Common myeloid progenitor, CD34-positive (primary cell): ENCODE results near the gene KLK14.

ENCODE experiments used
- CTCF ChIA-PET: fragments of 350-600 bp; sonication (Branson Sonifier 250); formaldehyde crosslinking; loops from one replicate; lab custom pipeline; 2021; ENCODE audit warnings: antibody characterized with exemption; lab: Charles Lee
- POLR2A ChIA-PET: fragments of 350-600 bp; sonication (Branson Sonifier 250); formaldehyde crosslinking; loops from one replicate; lab custom pipeline; 2021; ENCODE audit warnings: antibody characterized with exemption; lab: Charles Lee
- DNase-seq, 3 donors: peaks; one replicate each; pipeline versions ENCODE4 v3.0.0 to v3.0.0-alpha.2; 2013
- H3K27ac ChIP-seq, 2 experiments: 1 replicate in 1 of 2; 2 replicates in 1 of 2; pipeline ENCODE4 v1.7.0; 2013; ENCODE audit warnings: inconsistent platforms in 2 of 2, low read length in 2 of 2, mild to moderate bottlenecking in 2 of 2, low read depth in 1 of 2, moderate library complexity in 1 of 2; ENCODE audit not compliant: severe bottlenecking in 2 of 2, insufficient read depth in 1 of 2, poor library complexity in 1 of 2
- H3K27me3 ChIP-seq, 5 experiments: replicated peaks in 2 of 5; 1 replicate in 3 of 5; 2 replicates in 2 of 5; pipeline versions ENCODE4 v1.6.1 to v1.7.0; 2013; ENCODE audit warnings: low read length in 4 of 5, mild to moderate bottlenecking in 2 of 5, moderate library complexity in 2 of 5, inconsistent platforms in 1 of 5; ENCODE audit not compliant: insufficient read depth in 5 of 5, control insufficient read depth in 4 of 5
- H3K36me3 ChIP-seq, 4 experiments: 1 replicate in 2 of 4; 2 replicates in 2 of 4; pipeline versions ENCODE4 v1.6.1 to v1.7.0; 2013; ENCODE audit warnings: low read length in 3 of 4, control low read depth in 1 of 4, mild to moderate bottlenecking in 1 of 4; ENCODE audit not compliant: control insufficient read depth in 4 of 4, insufficient read depth in 4 of 4
- H3K4me1 ChIP-seq, 4 experiments: 1 replicate in 3 of 4; 2 replicates in 1 of 4; pipeline versions ENCODE4 v1.6.1 to v1.7.1; 2013; ENCODE audit warnings: low read length in 3 of 4, mild to moderate bottlenecking in 3 of 4, control low read depth in 1 of 4, inconsistent platforms in 1 of 4, moderate library complexity in 1 of 4; ENCODE audit not compliant: control insufficient read depth in 4 of 4, insufficient read depth in 4 of 4; ENCODE audit errors: control extremely low read depth in 1 of 4
- H3K4me3 ChIP-seq, 7 experiments: 1 replicate in 4 of 7; 2 replicates in 3 of 7; pipeline versions ENCODE4 v1.5.1 to v1.7.0; 2013; ENCODE audit warnings: mild to moderate bottlenecking in 7 of 7, low read length in 6 of 7, moderate library complexity in 6 of 7, inconsistent platforms in 2 of 7, low read depth in 2 of 7, control low read depth in 1 of 7; ENCODE audit not compliant: insufficient read depth in 4 of 7, control insufficient read depth in 1 of 7; ENCODE audit errors: extremely low read depth in 1 of 7
- H3K9me3 ChIP-seq, 5 experiments: 1 replicate in 4 of 5; 2 replicates in 1 of 5; pipeline versions ENCODE4 v1.6.1 to v1.7.1; 2013; ENCODE audit warnings: low read length in 4 of 5, mild to moderate bottlenecking in 2 of 5, inconsistent platforms in 1 of 5, low read depth in 1 of 5, moderate library complexity in 1 of 5; ENCODE audit not compliant: control insufficient read depth in 4 of 5, insufficient read depth in 2 of 5; ENCODE audit errors: control extremely low read depth in 1 of 5
- WGBS: methylation state at CpG from one replicate; pipeline ENCODE4 v1.1.5; 2013; ENCODE audit not compliant: insufficient coverage; 5-methylcytosine and 5-hydroxymethylcytosine counted together

Gene KLK14

DNA sequence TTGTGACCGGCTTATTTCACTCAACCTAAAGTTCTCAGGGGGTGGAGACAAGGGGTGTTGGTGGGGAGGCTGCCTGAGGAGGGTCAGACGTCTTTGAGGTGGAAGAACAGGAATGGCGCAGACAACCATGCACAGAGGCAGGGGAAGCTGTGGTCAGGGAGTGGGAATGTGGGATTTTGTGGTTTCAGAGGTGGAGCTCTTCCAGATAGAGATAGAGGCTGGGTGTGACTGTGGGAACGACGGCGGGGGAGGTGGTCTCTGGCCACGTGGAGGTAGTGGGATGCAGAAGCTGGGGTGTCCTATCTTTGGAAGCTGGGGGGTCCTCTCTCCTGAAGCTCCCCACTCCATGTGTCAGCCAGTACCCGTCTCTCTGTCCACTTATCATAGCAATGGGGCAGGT lies 7.8 kb upstream of the KLK14 start:
- WGBS = 54% methylated on average over 6 of the region's 8 CpGs
- H3K4me3 ChIP-seq = no peak overlapping the region
- H3K4me1 ChIP-seq = no peaks in the 10 kb centered on the region
- ChIA-PET CTCF (no interaction called here), POLR2A (no interaction called here)
- no peak overlapping the region for H3K27ac ChIP-seq
- no peaks in the 10 kb centered on the region for H3K36me3 ChIP-seq
- no peak for DNase-seq
- H3K9me3 ChIP-seq = no peaks in the 10 kb centered on the region
- no peaks in the 10 kb centered on the region for H3K27me3 ChIP-seq

DNA sequence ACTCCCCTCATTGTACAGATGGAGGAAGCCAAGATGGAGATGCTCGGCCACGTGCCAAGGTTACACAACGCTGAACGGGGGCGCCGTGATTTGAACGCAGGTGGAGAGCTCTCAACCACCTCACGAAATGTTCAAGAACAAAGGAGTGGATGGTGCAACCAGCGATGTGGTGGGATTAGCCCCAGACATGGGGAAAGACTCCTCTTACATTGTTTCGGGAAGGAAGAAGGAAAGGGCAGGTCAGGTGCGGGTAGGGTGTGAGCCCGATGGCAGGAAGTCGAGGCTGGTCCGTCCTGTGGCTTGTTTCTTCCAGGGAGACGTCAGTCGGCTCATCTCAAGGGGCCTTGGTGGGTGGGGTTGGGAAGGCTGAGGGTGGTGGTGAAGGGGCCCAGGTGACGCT lies 7.1 kb upstream of the KLK14 start:
- WGBS = 91% methylated on average over 15 of the region's 17 CpGs
- H3K4me3 ChIP-seq = no peak overlapping the region
- no peak overlapping the region for H3K27ac ChIP-seq
- no peaks in the 10 kb centered on the region for H3K36me3 ChIP-seq
- ChIA-PET POLR2A (no interaction called here), CTCF (no interaction called here)
- H3K27me3 ChIP-seq = no peaks in the 10 kb centered on the region
- H3K9me3 ChIP-seq = no peaks in the 10 kb centered on the region
- no peak for DNase-seq
- H3K4me1 ChIP-seq = no peaks in the 10 kb centered on the region

DNA sequence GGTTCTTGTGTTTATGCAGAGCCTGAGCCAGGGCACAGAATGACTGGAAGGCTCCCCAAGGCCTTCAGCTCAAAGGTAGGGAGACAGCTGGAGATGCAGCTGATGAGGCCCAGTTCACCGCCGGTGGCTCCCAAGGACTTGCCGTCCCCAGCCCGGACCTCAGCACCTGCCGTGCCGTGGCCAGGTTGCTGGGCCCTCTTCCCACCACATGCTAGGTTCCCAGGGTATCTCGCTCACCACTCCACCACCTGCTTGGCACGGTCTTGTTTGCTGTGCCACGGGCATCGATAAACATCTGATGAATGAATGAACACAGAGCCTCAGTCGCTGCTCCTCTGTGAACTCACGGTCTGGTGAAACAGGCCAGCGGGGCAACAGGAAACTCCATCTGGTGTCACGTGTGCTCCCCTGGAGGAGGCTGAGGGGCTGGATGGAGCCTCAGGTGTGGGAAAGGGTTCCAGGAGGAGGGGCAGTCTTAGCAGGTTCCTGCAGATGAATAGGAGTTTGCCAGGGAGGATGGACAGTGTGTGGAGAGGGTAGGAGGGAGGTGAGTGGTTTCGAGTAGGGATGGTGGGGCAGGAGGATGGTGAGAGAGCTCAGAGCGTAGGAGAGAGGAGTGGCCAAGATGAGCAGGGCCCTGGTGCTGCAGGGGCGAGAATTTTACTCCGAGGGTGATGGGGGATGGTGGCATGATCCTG lies 3.6 kb upstream of the KLK14 start:
- ChIA-PET CTCF (no interaction called here), POLR2A (no interaction called here)
- 94% methylated on average over 18 of the region's 18 CpGs for WGBS

DNA sequence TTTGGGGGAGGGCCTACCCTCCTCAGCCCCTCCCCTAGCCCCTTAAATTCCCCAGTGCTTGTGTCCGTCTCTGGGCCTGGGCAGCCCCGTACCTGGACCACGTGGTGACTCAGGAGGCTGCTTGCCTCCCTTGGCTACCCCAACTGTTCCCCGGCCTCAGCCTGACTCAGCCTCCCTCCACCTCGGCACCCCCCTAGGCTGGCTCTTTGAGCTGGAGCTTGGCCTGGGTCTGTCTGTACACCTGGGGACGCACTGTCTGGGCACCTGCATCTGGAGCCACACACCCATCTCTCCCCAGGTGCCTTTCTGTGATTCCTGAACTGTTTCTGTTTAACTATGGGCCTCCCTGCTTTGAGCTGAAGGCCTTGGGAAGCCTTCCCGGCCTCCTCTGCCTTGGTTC lies 1.8 kb upstream of the KLK14 start:
- H3K27me3 ChIP-seq = peaks cover 0 to 22% (median 0%) of the 10 kb centered on the region in 5 experiments
- H3K27ac ChIP-seq = no peak overlapping the region
- H3K4me3 ChIP-seq = no peak overlapping the region
- POLR2A ChIA-PET = no interaction called here
- no peak for DNase-seq
- 88% methylated on average over 6 of the region's 7 CpGs for WGBS
- CTCF ChIA-PET = no interaction called here
- H3K4me1 ChIP-seq = no peaks in the 10 kb centered on the region
- H3K9me3 ChIP-seq = no peaks in the 10 kb centered on the region
- no peaks in the 10 kb centered on the region for H3K36me3 ChIP-seq

More for the DNA sequence above, 3.6 kb upstream of the KLK14 start:
- DNase-seq = no peak
- Histone ChIP-seq H3K4me1 (no peaks in the 10 kb centered on the region), H3K4me3 (no peak overlapping the region), H3K36me3 (no peaks in the 10 kb centered on the region), H3K9me3 (no peaks in the 10 kb centered on the region), H3K27ac (no peak overlapping the region), H3K27me3 (peaks cover 0 to 22% (median 0%) of the 10 kb centered on the region in 5 experiments)

DNA sequence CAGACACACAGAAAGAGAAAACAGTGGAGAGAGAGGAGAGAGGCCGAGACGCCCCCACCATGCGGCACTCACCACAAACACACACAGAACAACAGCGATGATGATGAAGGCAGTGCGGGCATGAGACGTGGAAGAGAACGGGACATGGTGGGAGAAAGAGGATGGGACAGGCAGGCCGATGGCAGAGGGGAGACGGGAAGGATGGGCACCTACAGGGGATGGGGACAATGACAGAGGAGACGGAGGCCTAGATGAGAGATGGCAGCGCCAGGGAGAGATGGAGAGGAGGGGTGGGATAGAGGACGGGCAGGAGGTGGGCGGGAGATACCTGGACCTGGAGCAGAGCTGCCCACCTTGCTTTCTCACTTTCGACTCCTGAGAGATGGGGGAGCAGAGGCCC lies 1.1 kb upstream of the KLK14 start:
- Histone ChIP-seq H3K9me3 (no peaks in the 10 kb centered on the region), H3K27me3 (peaks cover 0 to 22% (median 0%) of the 10 kb centered on the region in 5 experiments), H3K4me1 (no peaks in the 10 kb centered on the region), H3K4me3 (no peak overlapping the region), H3K27ac (no peak overlapping the region), H3K36me3 (no peaks in the 10 kb centered on the region)
- 85% methylated on average over 6 of the region's 14 CpGs for WGBS
- ChIA-PET CTCF (interaction anchor here (1.1 kb wide), 1 partner anchor 12 kb away, joined by 4 read pairs; no protein-coding TSS in a partner anchor), POLR2A (no interaction called here)
- no peak for DNase-seq

DNA sequence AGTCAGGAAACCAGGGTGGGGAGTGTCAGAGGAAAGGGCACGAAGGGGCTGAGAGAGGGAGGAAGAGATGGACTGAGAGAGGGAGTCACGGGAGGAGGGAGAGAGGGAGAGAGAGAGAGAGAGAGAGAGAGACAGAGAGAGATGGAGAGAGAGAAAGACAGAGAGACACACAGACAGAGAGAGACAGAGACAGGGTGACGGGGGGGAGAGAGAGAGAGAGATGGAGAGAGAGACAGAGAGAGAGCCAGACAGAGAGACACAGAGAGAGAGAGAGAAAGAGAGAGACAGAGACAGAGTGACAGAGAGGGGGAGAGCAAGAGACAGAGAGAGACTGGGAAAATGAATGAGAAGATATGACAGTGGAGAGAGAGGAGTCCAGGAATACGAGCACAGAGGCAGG lies 494 bp upstream of the KLK14 start:
- H3K27me3 ChIP-seq = peaks cover 0 to 22% (median 0%) of the 10 kb centered on the region in 5 experiments
- ChIA-PET POLR2A (no interaction called here), CTCF (interaction anchor here (1.1 kb wide), 1 partner anchor 13 kb away, joined by 4 read pairs; no protein-coding TSS in a partner anchor)
- no peak overlapping the region for H3K27ac ChIP-seq
- no peaks in the 10 kb centered on the region for H3K4me1 ChIP-seq
- no peak overlapping the region for H3K4me3 ChIP-seq
- H3K9me3 ChIP-seq = no peaks in the 10 kb centered on the region
- no peak for DNase-seq
- no peaks in the 10 kb centered on the region for H3K36me3 ChIP-seq
- WGBS = 57% methylated on average over 4 of the region's 4 CpGs

DNA sequence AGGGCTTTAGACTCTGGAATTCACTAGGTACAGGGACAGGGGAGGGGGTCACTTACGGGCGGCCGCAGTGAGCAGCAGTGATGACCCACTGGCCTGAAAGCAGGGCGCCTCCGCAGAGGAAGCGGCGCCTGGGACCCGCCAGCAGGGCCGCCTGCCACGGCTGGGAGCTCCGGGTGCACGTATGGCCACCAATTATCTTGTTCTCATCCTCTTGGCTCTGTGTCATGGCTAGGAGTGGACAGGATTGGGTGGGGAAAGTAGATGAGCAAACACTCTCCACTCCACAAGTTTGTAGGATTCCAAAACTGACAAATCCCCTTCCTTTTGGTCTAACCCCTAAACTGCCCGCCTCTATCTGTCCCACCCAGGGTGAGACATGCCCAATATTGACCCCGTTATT lies 1.2 kb downstream of the KLK14 start:
- ChIA-PET POLR2A (no interaction called here), CTCF (no interaction called here)
- Histone ChIP-seq H3K9me3 (no peaks in the 10 kb centered on the region), H3K27me3 (peaks cover 0 to 22% (median 0%) of the 10 kb centered on the region in 5 experiments), H3K4me3 (no peak overlapping the region), H3K36me3 (no peaks in the 10 kb centered on the region), H3K27ac (no peak overlapping the region), H3K4me1 (no peaks in the 10 kb centered on the region)
- no peak for DNase-seq
- 97% methylated on average over 11 of the region's 14 CpGs for WGBS
